Epithelial cell of proximal tubule (primary cell): Measurements from ENCODE around the gene LAMA2. TPM values are rescaled to one million over a fixed set of nuclear protein-coding genes. Genes with fewer than 3 reads are reported as not detected.
A peak's percentile ranks its signal among the peaks of the same experiment; 100 is the strongest.

Experiments
- DNase-seq: peaks from one replicate; pipeline ENCODE4 v3.0.0-alpha.2; 2011; ENCODE audit warnings: low read depth
- H3K4me3 ChIP-seq: 2 replicates; pipeline ENCODE4 v1.5.1; 2011; ENCODE audit warnings: low read depth, mild to moderate bottlenecking, low read length
- CTCF ChIP-seq: conservative IDR thresholded peaks from 2 replicates; pipeline ENCODE4 v1.5.1; 2012; ENCODE audit warnings: low read depth, mild to moderate bottlenecking, low read length
- total RNA-seq: library from RNA; depleted of rRNA; stranded (reverse); fragments of >200 nt; gene quantifications from 2 replicates; pipeline ENCODE4 v1.2.3, GENCODE V29; 2015

Gene LAMA2
- total RNA-seq, 1 donor from 2014 or later = 0.69 TPM

GRCh38 chr6:129317931-129318820 lies 435.2 kb downstream of the LAMA2 start:
- no peak for TF ChIP-seq CTCF
- DNase-seq = peak; percentile 81
- H3K4me3 ChIP-seq = no peak overlapping the region

GRCh38 chr6:129320892-129321291 lies 438.0 kb downstream of the LAMA2 start:
- H3K4me3 ChIP-seq = no peak overlapping the region
- no peak for TF ChIP-seq CTCF
- no peak for DNase-seq

- TF ChIP-seq CTCF = no peak
- DNase-seq = no peak
- no peak overlapping the region for H3K4me3 ChIP-seq
Measured at GRCh38 chr6:129321303-129321702, 438.4 kb downstream of the LAMA2 start.

- TF ChIP-seq CTCF = no peak
- no peak overlapping the region for H3K4me3 ChIP-seq
- DNase-seq = no peak
Measured at GRCh38 chr6:129324345-129324744, 441.4 kb downstream of the LAMA2 start.

- no peak for DNase-seq
- TF ChIP-seq CTCF = no peak
Measured at GRCh38 chr6:129329678-129330077, 446.7 kb downstream of the LAMA2 start.

GRCh38 chr6:129331450-129332138 lies 448.7 kb downstream of the LAMA2 start:
- H3K4me3 ChIP-seq = no peak overlapping the region
- TF ChIP-seq CTCF = no peak
- DNase-seq = no peak

More at GRCh38 chr6:129329678-129330077, 446.7 kb downstream of the LAMA2 start:
- no peak overlapping the region for H3K4me3 ChIP-seq
